SU-DHL-6 (cell line): ENCODE results near the gene PLA2G4F.

Source experiments
- H2AFZ ChIP-seq: fragments of 200-600 bp; sonication (generic); 2 replicates; pipeline ENCODE4 v1.6.1; 2014; ENCODE audit warnings: low read depth, mild to moderate bottlenecking, moderate library complexity, mixed read lengths, antibody characterized with exemption, low read length; ENCODE audit not compliant: severe bottlenecking
- H3F3A ChIP-seq: fragments of 200-600 bp; shearing (Covaris generic); 2 replicates; pipeline ENCODE4 v1.6.0; 2016; ENCODE audit warnings: antibody characterized with exemption, mild to moderate bottlenecking; ENCODE audit not compliant: insufficient read depth
- H3K27ac ChIP-seq: fragments of 200-600 bp; sonication (generic); 2 replicates; pipeline ENCODE4 v1.5.1; 2016; ENCODE audit warnings: low read depth, mild to moderate bottlenecking, low read length, moderate library complexity, mixed read lengths
- H3K27me3 ChIP-seq: fragments of 200-600 bp; sonication (generic), shearing (Covaris generic); 2 replicates; pipeline ENCODE4 v1.6.0; 2014; ENCODE audit warnings: mild to moderate bottlenecking, low read length
- H3K36me3 ChIP-seq: fragments of 200-600 bp; sonication (generic); 2 replicates; pipeline ENCODE4 v1.6.1; 2014; ENCODE audit warnings: mild to moderate bottlenecking, low read length, mixed read lengths
- H3K4me2 ChIP-seq: fragments of 300-600, 200-600 bp; shearing (Covaris generic), sonication (generic); 2 replicates; pipeline ENCODE4 v1.6.0; 2014; ENCODE audit warnings: low read length, low read depth, mild to moderate bottlenecking; ENCODE audit not compliant: poor library complexity, severe bottlenecking
- H3K4me3 ChIP-seq: fragments of 200-600 bp; sonication (generic); 2 replicates; pipeline ENCODE4 v1.5.1; 2014; ENCODE audit warnings: antibody characterized with exemption, low read length, mild to moderate bottlenecking, mixed read lengths; ENCODE audit not compliant: insufficient read depth, poor library complexity, severe bottlenecking
- H3K79me2 ChIP-seq: fragments of 200-600 bp; sonication (generic); 2 replicates; pipeline ENCODE4 v1.6.1; 2014; ENCODE audit warnings: mild to moderate bottlenecking, low read length, moderate library complexity; ENCODE audit not compliant: insufficient read depth
- H3K9ac ChIP-seq: fragments of 200-600 bp; sonication (generic); 2 replicates; pipeline ENCODE4 v1.7.0; 2014; ENCODE audit warnings: mild to moderate bottlenecking, low read length
- H3K9me2 ChIP-seq: fragments of 200-600 bp; sonication (generic); replicated peaks from 2 replicates; pipeline ENCODE4 v1.6.1; 2014; ENCODE audit warnings: low read length; ENCODE audit not compliant: insufficient read depth
- H3K9me3 ChIP-seq: fragments of 200-600 bp; sonication (generic); 2 replicates; pipeline ENCODE4 v1.6.1; 2014; ENCODE audit warnings: low read length, mixed read lengths; ENCODE audit not compliant: insufficient read depth
- H4K20me1 ChIP-seq: fragments of 200-600 bp; sonication (generic); 2 replicates; pipeline ENCODE4 v1.6.1; 2014; ENCODE audit warnings: low read depth, mild to moderate bottlenecking, antibody characterized with exemption, low read length, moderate library complexity, mixed read lengths
- CTCF ChIP-seq: fragments of 200-600 bp; sonication (generic); IDR thresholded peaks from one replicate; pipeline ENCODE4 v1.5.1; 2017; ENCODE audit warnings: antibody characterized with exemption, mild to moderate bottlenecking, low read length, moderate library complexity; ENCODE audit not compliant: insufficient read depth, poor library complexity, severe bottlenecking
- EZH2phosphoT487 ChIP-seq: fragments of 200-600 bp; sonication (generic), shearing (Covaris generic); conservative IDR thresholded peaks from 2 replicates; pipeline ENCODE4 v1.6.1; 2018; ENCODE audit warnings: mild to moderate bottlenecking, antibody characterized with exemption, low read length, moderate library complexity, mixed read lengths

The PLA2G4F gene

GRCh38 chr15:42201801-42202200, 45.4 kb upstream of the PLA2G4F start:
- no peaks in the 10 kb centered on the region; the same call in 1 of the 2 replicates for H3F3A ChIP-seq
- H3K36me3 ChIP-seq, result peaks cover 17% of the 10 kb centered on the region; the same call in 1 of the 2 replicates
- no peaks in the 10 kb centered on the region for H3K9me3 ChIP-seq
- no peak for TF ChIP-seq CTCF
- H4K20me1 ChIP-seq, result no peaks in the 10 kb centered on the region
- no peak overlapping the region for H2AFZ ChIP-seq
- peaks cover 18% of the 10 kb centered on the region for H3K79me2 ChIP-seq
- H3K9me2 ChIP-seq, result no peaks in the 10 kb centered on the region
- no peak overlapping the region for H3K27ac ChIP-seq
- H3K4me2 ChIP-seq, result no peak overlapping the region
- H3K4me3 ChIP-seq, result no peak overlapping the region
- H3K9ac ChIP-seq, result no peak overlapping the region
- no peaks in the 10 kb centered on the region for H3K27me3 ChIP-seq

- TF ChIP-seq EZH2phosphoT487, result no peak
- Histone ChIP-seq H3K4me3 (no peak overlapping the region), H3K27ac (no peak overlapping the region), H3K36me3 (peaks cover 17% of the 10 kb centered on the region; the same call in 1 of the 2 replicates), H3F3A (no peaks in the 10 kb centered on the region; the same call in 1 of the 2 replicates), H3K79me2 (peaks cover 12% of the 10 kb centered on the region; the same call in 1 of the 2 replicates), H3K9me2 (no peaks in the 10 kb centered on the region), H2AFZ (no peak overlapping the region), H4K20me1 (no peaks in the 10 kb centered on the region), H3K4me2 (no peak overlapping the region), H3K9ac (no peak overlapping the region), H3K27me3 (no peaks in the 10 kb centered on the region), H3K9me3 (no peaks in the 10 kb centered on the region)
Observed at GRCh38 chr15:42199126-42199525, 42.7 kb upstream of the PLA2G4F start.

GRCh38 chr15:42198516-42198915, 42.1 kb upstream of the PLA2G4F start:
- Histone ChIP-seq H3K27me3 (no peaks in the 10 kb centered on the region), H3K79me2 (peaks cover 12% of the 10 kb centered on the region; the same call in 1 of the 2 replicates), H3K4me3 (no peak overlapping the region), H4K20me1 (no peaks in the 10 kb centered on the region), H3F3A (no peaks in the 10 kb centered on the region; the same call in 1 of the 2 replicates), H3K4me2 (no peak overlapping the region), H2AFZ (no peak overlapping the region), H3K9me3 (no peaks in the 10 kb centered on the region), H3K9ac (no peak overlapping the region), H3K9me2 (no peaks in the 10 kb centered on the region), H3K36me3 (peaks cover 17% of the 10 kb centered on the region; the same call in 1 of the 2 replicates), H3K27ac (no peak overlapping the region)
- TF ChIP-seq EZH2phosphoT487 (no peak), CTCF (no peak)

GRCh38 chr15:42194513-42194912, 38.1 kb upstream of the PLA2G4F start:
- no peak overlapping the region for H2AFZ ChIP-seq
- H3K9ac ChIP-seq, result no peak overlapping the region
- H3K9me2 ChIP-seq, result no peaks in the 10 kb centered on the region
- H3K36me3 ChIP-seq, result peaks cover 14% of the 10 kb centered on the region; the same call in 1 of the 2 replicates
- H3K4me3 ChIP-seq, result no peak overlapping the region
- no peaks in the 10 kb centered on the region for H3K27me3 ChIP-seq
- H4K20me1 ChIP-seq, result no peaks in the 10 kb centered on the region
- no peak overlapping the region for H3K27ac ChIP-seq
- H3K9me3 ChIP-seq, result no peaks in the 10 kb centered on the region
- H3K4me2 ChIP-seq, result no peak overlapping the region
- TF ChIP-seq EZH2phosphoT487, result no peak
- H3K79me2 ChIP-seq, result no peaks in the 10 kb centered on the region
- H3F3A ChIP-seq, result no peaks in the 10 kb centered on the region
